ENCODE data around the gene PFDN4.

PFDN4 gene

DNA sequence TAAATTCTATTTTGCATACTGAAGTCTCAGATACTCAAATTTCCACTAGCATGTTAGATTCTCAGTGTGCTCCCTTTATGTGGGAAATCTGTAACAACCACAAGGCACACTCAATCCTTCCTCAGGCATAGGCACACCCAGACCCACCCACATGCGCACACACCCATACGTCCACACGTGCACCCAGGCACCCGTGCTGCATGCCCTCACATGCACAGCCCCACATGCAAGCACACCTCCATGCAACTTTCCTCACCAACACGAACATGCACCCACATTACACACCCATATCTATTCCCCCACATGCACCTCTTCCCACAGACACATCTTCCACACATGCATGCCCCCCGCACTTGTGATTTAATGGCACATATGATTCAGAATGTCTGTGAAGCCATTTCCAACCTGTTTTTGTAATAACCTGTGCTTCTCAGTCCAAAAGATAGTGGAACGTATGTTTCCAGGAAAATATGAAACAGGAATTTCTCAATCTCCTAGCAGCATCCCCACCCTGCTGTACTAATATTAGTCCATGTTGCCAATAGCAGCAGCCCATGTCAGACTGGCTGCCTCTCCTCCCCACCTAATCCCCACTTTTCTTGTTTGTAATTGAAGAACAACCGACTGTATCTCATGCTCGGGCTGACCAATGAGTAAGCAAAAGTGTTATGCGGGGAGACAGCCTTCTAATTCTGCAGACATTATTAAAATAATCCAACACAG, 22.8 kb upstream of the PFDN4 start:
- no peaks in the 10 kb centered on the region for H3K9me3 ChIP-seq
- H3K4me1 ChIP-seq (ENCODE audit: control insufficient read depth in 1 of 2, insufficient read depth in 1 of 2, low read depth in 1 of 2, low read length in 1 of 2) = no peaks in the 10 kb centered on the region
- no peak overlapping the region for H3K27ac ChIP-seq
- no peaks in the 10 kb centered on the region for H3K36me3 ChIP-seq
- peaks cover 48% of the 10 kb centered on the region for H3K27me3 ChIP-seq
- H3K4me3 ChIP-seq (ENCODE audit: low read depth in 1 of 2, low read length in 1 of 2) = no peak overlapping the region
- TF ChIP-seq, protein P1, sequence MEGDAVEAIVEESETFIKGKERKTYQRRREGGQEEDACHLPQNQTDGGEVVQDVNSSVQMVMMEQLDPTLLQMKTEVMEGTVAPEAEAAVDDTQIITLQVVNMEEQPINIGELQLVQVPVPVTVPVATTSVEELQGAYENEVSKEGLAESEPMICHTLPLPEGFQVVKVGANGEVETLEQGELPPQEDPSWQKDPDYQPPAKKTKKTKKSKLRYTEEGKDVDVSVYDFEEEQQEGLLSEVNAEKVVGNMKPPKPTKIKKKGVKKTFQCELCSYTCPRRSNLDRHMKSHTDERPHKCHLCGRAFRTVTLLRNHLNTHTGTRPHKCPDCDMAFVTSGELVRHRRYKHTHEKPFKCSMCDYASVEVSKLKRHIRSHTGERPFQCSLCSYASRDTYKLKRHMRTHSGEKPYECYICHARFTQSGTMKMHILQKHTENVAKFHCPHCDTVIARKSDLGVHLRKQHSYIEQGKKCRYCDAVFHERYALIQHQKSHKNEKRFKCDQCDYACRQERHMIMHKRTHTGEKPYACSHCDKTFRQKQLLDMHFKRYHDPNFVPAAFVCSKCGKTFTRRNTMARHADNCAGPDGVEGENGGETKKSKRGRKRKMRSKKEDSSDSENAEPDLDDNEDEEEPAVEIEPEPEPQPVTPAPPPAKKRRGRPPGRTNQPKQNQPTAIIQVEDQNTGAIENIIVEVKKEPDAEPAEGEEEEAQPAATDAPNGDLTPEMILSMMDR (IDR thresholded peaks at IDR 0.05) = no peak

DNA sequence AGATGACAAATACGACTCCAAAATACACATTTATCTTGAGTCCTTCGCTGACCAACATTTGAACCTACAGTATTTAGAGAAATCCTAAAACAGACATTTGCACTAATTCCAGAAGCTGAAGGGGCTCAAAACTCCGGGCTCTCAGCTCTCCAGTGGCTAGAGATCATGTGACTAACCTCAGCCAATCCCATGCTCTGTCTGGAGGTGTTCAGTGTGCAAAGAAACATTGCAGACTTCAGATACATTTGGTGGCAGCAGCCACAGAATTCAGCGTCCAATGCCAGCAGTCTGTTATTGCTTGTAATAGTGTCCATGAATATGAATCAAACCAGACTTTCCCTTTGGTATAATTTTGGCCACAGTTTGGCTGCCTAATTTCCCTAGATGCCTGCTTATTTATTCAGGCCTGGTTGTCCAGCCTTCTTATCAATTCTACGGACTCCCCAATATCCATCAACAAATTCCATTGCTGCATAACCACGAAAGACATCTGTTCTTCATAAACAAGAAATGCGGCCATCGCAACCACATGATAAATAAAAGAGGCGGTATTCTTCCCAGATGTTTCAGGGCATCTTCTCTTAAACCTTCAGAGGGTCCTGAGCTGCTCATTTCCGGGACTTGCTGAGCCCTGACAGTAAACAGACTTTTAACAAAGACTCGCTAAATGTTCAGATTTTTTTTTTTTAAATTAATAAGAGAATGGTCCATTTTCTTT, 19.6 kb upstream of the PFDN4 start:
- no peak overlapping the region for H3K27ac ChIP-seq
- H3K36me3 ChIP-seq = no peaks in the 10 kb centered on the region
- H3K9me3 ChIP-seq = no peaks in the 10 kb centered on the region
- no peaks in the 10 kb centered on the region for H3K4me1 ChIP-seq (ENCODE audit: control insufficient read depth in 1 of 2, insufficient read depth in 1 of 2, low read depth in 1 of 2, low read length in 1 of 2)
- H3K27me3 ChIP-seq = peaks cover 23% of the 10 kb centered on the region
- no peak overlapping the region for H3K4me3 ChIP-seq (ENCODE audit: low read depth in 1 of 2, low read length in 1 of 2)
- TF ChIP-seq, protein P1 (IDR thresholded peaks at IDR 0.05) = no peak

DNA sequence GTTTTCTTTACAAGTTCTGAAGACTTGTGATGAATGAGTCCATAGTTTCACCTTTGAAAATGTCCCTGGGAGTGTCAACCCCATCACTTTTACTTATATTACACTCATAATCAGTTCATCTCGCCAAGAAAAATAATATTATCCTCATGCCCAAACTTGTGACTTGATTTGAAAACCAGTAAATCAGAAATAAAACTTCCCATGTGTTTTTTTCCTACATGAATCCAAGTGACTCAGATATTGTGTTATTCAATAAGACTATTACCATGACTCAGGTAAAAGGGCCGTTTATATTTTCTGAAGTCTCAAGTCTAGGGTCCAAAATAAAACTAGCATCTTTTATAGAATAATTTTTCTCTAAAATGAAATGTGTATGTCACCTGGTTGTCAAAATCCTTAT, 18.3 kb upstream of the PFDN4 start:
- H3K4me3 ChIP-seq (ENCODE audit: low read depth in 1 of 2, low read length in 1 of 2) = no peak overlapping the region
- H3K36me3 ChIP-seq = no peaks in the 10 kb centered on the region
- H3K4me1 ChIP-seq (ENCODE audit: control insufficient read depth in 1 of 2, insufficient read depth in 1 of 2, low read depth in 1 of 2, low read length in 1 of 2) = no peaks in the 10 kb centered on the region
- H3K9me3 ChIP-seq = no peaks in the 10 kb centered on the region
- peaks cover 10% of the 10 kb centered on the region for H3K27me3 ChIP-seq
- no peak overlapping the region for H3K27ac ChIP-seq
- TF ChIP-seq, protein P1 (IDR thresholded peaks at IDR 0.05) = no peak

DNA sequence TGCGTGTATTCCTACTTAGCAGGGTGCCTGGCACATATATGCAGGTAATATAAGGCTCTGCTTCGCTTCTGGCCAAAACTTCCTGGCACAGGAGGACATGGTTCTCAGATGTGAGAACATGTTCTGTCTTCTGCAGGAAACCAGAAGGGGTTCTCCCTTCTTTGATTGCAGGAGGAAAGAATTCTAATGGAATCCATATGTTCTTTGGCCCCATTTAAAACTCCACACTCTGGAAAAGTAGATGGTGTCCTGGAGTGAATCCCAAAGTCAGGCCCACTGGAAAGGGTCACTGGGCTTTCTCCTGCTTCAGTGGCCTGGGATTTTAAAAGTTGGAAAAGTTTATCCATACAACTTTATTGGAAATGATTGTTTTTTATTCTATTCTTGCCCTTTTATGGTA, 17.7 kb upstream of the PFDN4 start:
- Histone ChIP-seq H3K36me3 (no peaks in the 10 kb centered on the region), H3K9me3 (no peaks in the 10 kb centered on the region), H3K4me1 (ENCODE audit: control insufficient read depth in 1 of 2, insufficient read depth in 1 of 2, low read depth in 1 of 2, low read length in 1 of 2) (no peaks in the 10 kb centered on the region), H3K27me3 (peaks cover 4% of the 10 kb centered on the region), H3K27ac (no peak overlapping the region), H3K4me3 (ENCODE audit: low read depth in 1 of 2, low read length in 1 of 2) (no peak overlapping the region)
- TF ChIP-seq, protein P1 (IDR thresholded peaks at IDR 0.05) = no peak

DNA sequence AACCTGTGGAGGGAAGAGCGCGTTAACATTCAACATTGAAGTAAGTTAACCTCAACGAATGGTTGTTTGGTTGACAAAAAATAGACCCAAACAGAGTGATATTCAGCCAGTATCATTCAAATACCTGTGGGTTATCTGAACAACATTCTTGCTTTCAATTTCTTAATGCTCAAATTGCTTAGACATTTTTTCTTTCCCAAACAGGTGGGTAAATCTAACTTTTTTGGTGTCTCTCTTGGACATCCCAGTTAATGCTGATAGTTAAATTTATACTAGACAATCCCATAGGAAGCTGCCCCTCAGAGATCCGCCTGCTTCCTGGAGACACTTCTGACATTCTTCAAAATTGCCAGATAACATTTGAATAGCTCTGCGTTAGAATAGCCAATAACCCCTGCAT, 14.1 kb upstream of the PFDN4 start:
- Histone ChIP-seq H3K27me3 (no peaks in the 10 kb centered on the region), H3K4me1 (ENCODE audit: control insufficient read depth in 1 of 2, insufficient read depth in 1 of 2, low read depth in 1 of 2, low read length in 1 of 2) (no peaks in the 10 kb centered on the region), H3K36me3 (no peaks in the 10 kb centered on the region), H3K27ac (no peak overlapping the region), H3K4me3 (ENCODE audit: low read depth in 1 of 2, low read length in 1 of 2) (no peak overlapping the region), H3K9me3 (no peaks in the 10 kb centered on the region)
- TF ChIP-seq, protein P1 (IDR thresholded peaks at IDR 0.05) = no peak

Measured in neutrophil (primary cell).